ENCODE measurements around the gene ELANE.

The ELANE gene

GRCh38 chr19:892894-893689, 41.0 kb downstream of the ELANE start, which contains the start of the genes MED16 and RNU6-9:
Gene MED16, minus strand, starts transcription at chr19:893187. Its CDS starts 2,056 bp downstream, at chr19:891131.
Gene RNU6-9, plus strand, starts transcription at chr19:893484.
- Histone ChIP-seq H3K4me3 (peak within 1 kb of the TSS; percentile 98), H3K27ac (peak within 1 kb of the TSS; percentile 84 to 96)
- peak; percentile 94 for DNase-seq (ENCODE audit: low spot score)
- TF ChIP-seq CTCF (IDR thresholded peaks at IDR 0.05), result no peak

DNA sequence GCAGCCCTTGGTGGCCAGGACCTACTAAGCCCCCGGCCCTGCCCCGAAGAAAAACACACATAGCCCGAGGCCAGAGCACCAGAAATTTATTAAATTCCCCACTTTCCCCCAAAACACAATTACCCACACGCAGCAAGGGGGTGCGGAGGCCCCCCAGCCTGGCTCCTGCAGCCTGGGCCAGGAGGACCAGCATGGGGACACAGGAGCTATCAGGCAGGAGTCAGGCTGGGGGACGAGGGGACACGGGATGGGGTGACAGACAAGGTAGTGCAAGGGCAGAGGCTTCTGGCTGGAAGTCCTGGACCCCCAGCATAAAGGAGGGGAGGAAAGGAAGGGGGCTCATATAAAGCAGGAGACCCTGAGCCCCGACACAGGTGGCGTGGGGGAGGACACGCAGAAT, 44.3 kb downstream of the ELANE start:
- H3K27ac ChIP-seq, result no peak overlapping the region
- DNase-seq (ENCODE audit: low spot score), result no peak
- no peak for TF ChIP-seq CTCF (IDR thresholded peaks at IDR 0.05)

DNA sequence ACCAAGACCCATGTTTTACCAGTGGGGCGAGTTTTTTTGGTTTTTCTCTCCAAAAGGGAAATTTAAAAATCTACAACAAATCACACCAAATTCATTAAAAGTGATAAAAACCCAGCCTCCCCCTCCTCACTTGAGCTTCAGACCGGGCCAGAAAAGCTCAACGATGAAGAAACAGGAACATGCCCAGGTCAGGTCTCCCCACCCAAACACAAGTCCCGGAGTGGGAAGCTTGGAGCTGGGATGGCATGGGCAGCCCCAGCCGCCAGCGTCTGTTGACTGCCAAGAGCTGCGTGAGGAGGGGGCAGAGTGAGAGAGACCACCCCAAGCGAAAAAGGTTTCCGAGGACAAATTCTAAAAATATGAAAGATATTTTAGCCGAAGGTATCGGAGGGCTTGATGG, 44.9 kb downstream of the ELANE start:
- DNase-seq (ENCODE audit: low spot score), result no peak
- Histone ChIP-seq H3K4me3 (no peak overlapping the region), H3K27ac (no peak overlapping the region)
- no peak for TF ChIP-seq CTCF (IDR thresholded peaks at IDR 0.05)

More for the DNA sequence above, 44.3 kb downstream of the ELANE start:
- no peak overlapping the region for H3K4me3 ChIP-seq

GRCh38 chr19:897442-898039, 45.4 kb downstream of the ELANE start:
- no peak overlapping the region for H3K27ac ChIP-seq
- TF ChIP-seq CTCF (IDR thresholded peaks at IDR 0.05), result no peak
- no peak for DNase-seq (ENCODE audit: low spot score)
- H3K4me3 ChIP-seq, result no peak overlapping the region

- Histone ChIP-seq H3K4me3 (no peak overlapping the region), H3K27ac (no peak overlapping the region)
- DNase-seq (ENCODE audit: low spot score), result no peak
- TF ChIP-seq CTCF (IDR thresholded peaks at IDR 0.05), result no peak
Measured at GRCh38 chr19:898663-899062, 46.6 kb downstream of the ELANE start.

DNA sequence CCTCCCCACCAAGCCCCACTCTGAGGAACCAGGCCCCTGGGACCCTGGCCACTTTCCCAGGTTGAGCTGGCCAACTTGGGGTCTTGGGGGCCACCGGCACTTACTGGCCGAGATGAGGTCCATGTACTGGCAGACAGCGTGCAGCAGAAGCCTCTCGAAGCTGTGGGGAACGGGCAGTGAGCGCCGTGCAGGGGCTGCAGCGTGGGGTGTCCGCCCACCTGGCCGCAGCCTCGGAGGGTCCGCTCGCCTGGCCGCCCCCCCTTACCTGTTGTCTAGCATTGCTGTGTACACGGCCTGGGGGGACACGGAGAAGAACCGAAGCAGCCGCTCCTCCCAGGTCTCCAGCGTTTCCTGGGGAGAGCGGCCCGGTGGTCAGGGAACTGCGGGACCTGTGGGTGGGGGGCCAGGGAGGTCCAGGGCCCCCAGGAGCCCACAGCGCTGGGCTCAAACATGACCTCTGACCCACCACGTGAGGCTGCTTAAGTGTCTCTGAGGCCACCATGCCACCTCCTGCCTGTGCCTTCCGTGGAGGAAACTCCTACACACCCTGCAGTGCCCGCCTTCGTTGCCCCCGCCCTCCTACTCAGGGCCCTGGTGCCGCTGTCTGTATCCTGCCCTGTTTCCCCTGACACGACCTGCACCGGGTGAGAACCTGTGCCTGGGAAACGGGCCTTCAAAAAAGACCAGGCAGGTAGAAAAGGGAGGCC, 47.4 kb downstream of the ELANE start:
- Histone ChIP-seq H3K4me3 (no peak overlapping the region), H3K27ac (no peak overlapping the region)
- DNase-seq (ENCODE audit: low spot score), result no peak
- no peak for TF ChIP-seq CTCF (IDR thresholded peaks at IDR 0.05)
